Measurements from ENCODE around the gene ASTN2.

Gene ASTN2

GRCh38 chr9:116430849-116431248, 984.0 kb downstream of the ASTN2 start:
- DNase-seq (ENCODE audit: low read depth): no peak
- no peak overlapping the region for H3K4me3 ChIP-seq (ENCODE audit: low read length)
- TF ChIP-seq, protein P1, sequence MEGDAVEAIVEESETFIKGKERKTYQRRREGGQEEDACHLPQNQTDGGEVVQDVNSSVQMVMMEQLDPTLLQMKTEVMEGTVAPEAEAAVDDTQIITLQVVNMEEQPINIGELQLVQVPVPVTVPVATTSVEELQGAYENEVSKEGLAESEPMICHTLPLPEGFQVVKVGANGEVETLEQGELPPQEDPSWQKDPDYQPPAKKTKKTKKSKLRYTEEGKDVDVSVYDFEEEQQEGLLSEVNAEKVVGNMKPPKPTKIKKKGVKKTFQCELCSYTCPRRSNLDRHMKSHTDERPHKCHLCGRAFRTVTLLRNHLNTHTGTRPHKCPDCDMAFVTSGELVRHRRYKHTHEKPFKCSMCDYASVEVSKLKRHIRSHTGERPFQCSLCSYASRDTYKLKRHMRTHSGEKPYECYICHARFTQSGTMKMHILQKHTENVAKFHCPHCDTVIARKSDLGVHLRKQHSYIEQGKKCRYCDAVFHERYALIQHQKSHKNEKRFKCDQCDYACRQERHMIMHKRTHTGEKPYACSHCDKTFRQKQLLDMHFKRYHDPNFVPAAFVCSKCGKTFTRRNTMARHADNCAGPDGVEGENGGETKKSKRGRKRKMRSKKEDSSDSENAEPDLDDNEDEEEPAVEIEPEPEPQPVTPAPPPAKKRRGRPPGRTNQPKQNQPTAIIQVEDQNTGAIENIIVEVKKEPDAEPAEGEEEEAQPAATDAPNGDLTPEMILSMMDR (conservative IDR thresholded peaks at IDR 0.05; ENCODE audit: low read depth, low read length): no peak

- TF ChIP-seq, protein P1 (conservative IDR thresholded peaks at IDR 0.05; ENCODE audit: low read depth, low read length): no peak
- DNase-seq (ENCODE audit: low read depth): no peak
Observed at GRCh38 chr9:116425244-116425643, 989.6 kb downstream of the ASTN2 start.

DNA sequence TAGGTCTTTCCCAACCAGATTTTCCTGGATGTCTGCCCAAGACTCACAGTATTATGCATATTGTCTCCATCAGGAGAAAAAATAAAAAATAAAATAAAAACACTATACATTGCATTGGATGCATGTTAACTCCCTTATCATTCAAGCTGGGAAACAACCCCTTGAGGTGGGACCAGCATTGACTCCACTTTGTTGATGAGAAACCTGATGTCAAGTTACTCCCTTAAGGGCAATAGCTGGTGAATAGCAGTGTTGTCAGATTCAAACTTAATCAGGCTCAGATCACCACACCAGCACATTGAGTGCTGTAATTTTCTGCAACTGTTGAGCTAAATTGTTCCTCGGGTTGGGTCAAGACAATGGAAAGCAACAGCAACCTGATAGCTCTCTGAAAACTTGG, 991.7 kb downstream of the ASTN2 start:
- no peak overlapping the region for H3K4me3 ChIP-seq (ENCODE audit: low read length)
- TF ChIP-seq, protein P1 (conservative IDR thresholded peaks at IDR 0.05; ENCODE audit: low read depth, low read length): no peak
- no peak for DNase-seq (ENCODE audit: low read depth)

More at GRCh38 chr9:116425244-116425643, 989.6 kb downstream of the ASTN2 start:
- H3K4me3 ChIP-seq (ENCODE audit: low read length): no peak overlapping the region

DNA sequence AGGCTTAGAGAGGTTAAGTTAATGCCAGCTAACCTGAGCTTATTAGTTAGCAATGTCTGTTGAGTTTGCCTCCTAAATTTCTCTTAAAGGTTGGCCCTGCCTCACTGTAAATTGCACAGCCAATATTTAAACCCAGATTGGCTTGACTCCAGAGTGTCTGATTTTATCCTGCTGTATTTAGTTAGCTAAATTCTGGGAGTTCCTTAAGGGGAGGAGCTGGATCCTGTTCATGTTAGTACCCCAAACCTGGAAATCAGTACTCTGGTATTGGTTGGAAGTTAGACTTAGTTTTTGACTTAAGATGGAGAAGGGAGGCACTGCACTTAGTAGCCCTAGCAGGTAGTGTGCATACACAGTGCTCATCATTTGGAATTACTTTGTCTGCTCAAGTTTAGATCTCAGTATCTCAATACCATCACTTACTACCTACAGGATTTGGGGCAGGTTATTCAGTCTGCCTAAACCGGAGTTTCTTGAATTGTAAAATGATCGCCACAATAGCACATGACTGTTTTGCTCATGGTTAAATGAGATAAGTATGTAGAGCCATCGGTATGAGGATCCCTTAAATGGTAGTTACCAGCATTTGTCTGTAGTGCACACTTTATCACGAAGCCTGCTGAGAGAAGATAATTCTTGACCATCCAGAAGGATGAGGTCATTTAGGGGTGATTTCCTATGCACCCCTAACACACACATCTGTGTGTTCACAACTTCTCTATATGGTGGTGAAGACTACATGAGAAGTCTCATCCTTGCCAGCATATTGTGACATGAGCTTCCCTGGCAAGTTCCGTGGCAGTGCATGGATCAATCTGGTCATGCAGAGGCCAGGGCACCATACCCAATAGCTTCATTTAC, 992.5 kb downstream of the ASTN2 start:
- TF ChIP-seq, protein P1 (conservative IDR thresholded peaks at IDR 0.05; ENCODE audit: low read depth, low read length): no peak
- DNase-seq (ENCODE audit: low read depth): no peak
- no peak overlapping the region for H3K4me3 ChIP-seq (ENCODE audit: low read length)

DNA sequence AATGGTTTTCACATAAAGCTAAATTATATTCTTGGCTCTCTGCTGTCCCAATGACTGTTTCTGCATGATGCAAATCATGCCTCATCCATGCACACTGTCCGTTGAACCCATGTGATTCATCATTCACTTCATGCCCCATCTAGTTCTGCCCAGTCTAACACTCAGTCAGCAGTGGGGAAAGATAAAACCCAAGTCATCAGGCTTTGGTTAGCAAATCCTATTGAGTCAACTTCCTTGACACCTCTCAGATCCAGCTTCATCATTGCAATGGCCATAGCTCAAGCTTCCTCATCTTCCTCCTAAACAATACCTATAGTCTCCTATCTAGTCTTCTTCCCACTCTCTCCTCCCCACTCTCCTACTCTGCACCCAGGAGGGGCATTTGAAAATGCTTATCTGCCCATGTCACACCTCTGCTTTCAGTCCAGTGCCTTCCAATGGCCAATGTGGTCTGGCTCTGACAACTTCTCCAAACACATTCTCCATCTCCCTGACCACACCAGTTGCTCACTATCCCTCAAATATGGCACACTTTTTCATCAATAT, 993.8 kb downstream of the ASTN2 start:
- DNase-seq (ENCODE audit: low read depth): no peak

DNA sequence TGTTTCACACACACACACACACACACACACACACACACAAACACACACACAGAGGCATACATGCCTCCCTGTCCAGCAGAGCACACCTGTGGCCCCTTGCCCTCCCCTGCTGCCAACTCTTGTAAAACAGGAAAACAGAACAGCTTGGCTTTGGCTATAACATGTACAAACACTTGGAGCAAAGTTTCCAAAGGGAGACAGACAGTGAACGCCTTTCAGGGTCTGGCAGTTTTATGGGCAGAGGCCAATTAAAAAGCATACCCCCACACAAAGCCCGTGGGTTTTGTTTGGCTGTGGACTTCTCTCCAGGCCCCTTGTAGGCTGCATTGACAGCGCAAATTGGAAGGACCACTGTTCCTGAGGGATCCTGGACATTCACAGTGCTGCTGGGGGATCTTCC, 995.7 kb downstream of the ASTN2 start:
- H3K4me3 ChIP-seq (ENCODE audit: low read length): no peak overlapping the region
- TF ChIP-seq, protein P1 (conservative IDR thresholded peaks at IDR 0.05; ENCODE audit: low read depth, low read length): no peak
- DNase-seq (ENCODE audit: low read depth): no peak

More for the DNA sequence above, 993.8 kb downstream of the ASTN2 start:
- H3K4me3 ChIP-seq (ENCODE audit: low read length): no peak overlapping the region
- TF ChIP-seq, protein P1 (conservative IDR thresholded peaks at IDR 0.05; ENCODE audit: low read depth, low read length): no peak

DNA sequence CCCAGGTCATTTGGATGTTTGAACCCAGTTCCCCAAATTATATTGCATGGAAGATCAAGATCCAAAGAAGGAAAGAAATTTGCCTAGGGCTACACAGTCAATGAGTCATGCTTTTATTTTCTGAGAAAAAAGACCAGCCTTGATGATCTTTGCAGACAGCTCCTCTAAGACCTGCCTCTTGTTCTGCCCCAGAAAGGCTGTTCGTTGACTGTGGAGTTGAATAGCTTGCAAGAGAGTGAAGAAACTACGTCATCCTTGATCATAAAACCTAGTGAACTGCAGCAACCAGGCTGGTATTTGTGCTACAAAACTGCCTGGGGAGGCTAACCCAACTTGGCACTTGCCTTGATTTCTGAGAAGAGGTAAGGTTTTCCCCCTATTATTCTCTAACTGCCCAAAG, 997.4 kb downstream of the ASTN2 start:
- H3K4me3 ChIP-seq (ENCODE audit: low read length): no peak overlapping the region
- DNase-seq (ENCODE audit: low read depth): no peak
- TF ChIP-seq, protein P1 (conservative IDR thresholded peaks at IDR 0.05; ENCODE audit: low read depth, low read length): no peak

Data from retinal pigment epithelial cell (primary cell).